GM12874 (cell line): ENCODE data around the gene RHBG.

ENCODE experiments used
- CTCF ChIP-seq: IDR thresholded peaks from 2 replicates; pipeline ENCODE4 v1.5.1; 2011; ENCODE audit warnings: low read depth, mild to moderate bottlenecking, control low read depth, low read length, moderate library complexity; ENCODE audit not compliant: insufficient read depth

The RHBG gene

GRCh38 chr1:156358641-156359040 lies 10.4 kb upstream of the RHBG start:
- no peak for TF ChIP-seq CTCF

- TF ChIP-seq CTCF = no peak
These were observed 9.8 kb upstream of the RHBG start for GRCh38 chr1:156359249-156359648.

- no peak for TF ChIP-seq CTCF
These were observed 9.0 kb upstream of the RHBG start for GRCh38 chr1:156359973-156360372.

GRCh38 chr1:156360534-156360933 lies 8.5 kb upstream of the RHBG start:
- TF ChIP-seq CTCF = no peak

GRCh38 chr1:156365754-156366153 lies 3.3 kb upstream of the RHBG start:
- no peak for TF ChIP-seq CTCF

- TF ChIP-seq CTCF = no peak
These were observed 2.4 kb upstream of the RHBG start for GRCh38 chr1:156366378-156367166.

GRCh38 chr1:156367383-156368156 lies 1.4 kb upstream of the RHBG start:
- no peak for TF ChIP-seq CTCF
